Peyer's patch (tissue), 4 donors: ENCODE measurements around the gene UPK2. TPM values are rescaled to one million over a fixed set of nuclear protein-coding genes. Genes with fewer than 3 reads are reported as not detected.
A peak's percentile ranks its signal among the peaks of the same experiment; 100 is the strongest.

Experiments used
- DNase-seq, 3 donors: peaks; one replicate each; pipeline ENCODE4 v3.0.0-alpha.2; 2017 to 2019
- H3K27ac ChIP-seq, 4 donors: fragments of 200-600 bp; sonication (generic); one replicate each; pipeline ENCODE4 v1.5.1; 2016 to 2019
- H3K27me3 ChIP-seq, 2 donors: fragments of 200-600 bp; sonication (generic); one replicate each; pipeline ENCODE4 v1.5.1; 2019
- H3K36me3 ChIP-seq, 3 donors: fragments of 200-600 bp; sonication (generic); one replicate each; pipeline ENCODE4 v1.5.1; 2016 to 2019
- H3K4me1 ChIP-seq, 4 donors: fragments of 200-600 bp; sonication (generic); one replicate each; pipeline ENCODE4 v1.5.1; 2016 to 2019
- H3K4me3 ChIP-seq, 4 donors: fragments of 200-600 bp; sonication (generic); 1 replicate in 3 of 4; 2 replicates in 1 of 4; pipeline ENCODE4 v1.5.1; 2016 to 2019; ENCODE audit warnings: mild to moderate bottlenecking in 1 of 4
- H3K9me3 ChIP-seq, 4 donors: fragments of 200-600 bp; sonication (generic); one replicate each; pipeline ENCODE4 v1.5.1; 2016 to 2019; ENCODE audit warnings: mild to moderate bottlenecking in 1 of 4
- POLR2A ChIP-seq, 2 donors: fragments of 450-650 bp; IDR thresholded peaks; one replicate each; pipeline ENCODE4 v1.5.1; 2017; ENCODE audit warnings: antibody characterized with exemption in 2 of 2, mild to moderate bottlenecking in 2 of 2, moderate library complexity in 2 of 2
- total RNA-seq, 4 donors: library from RNA; depleted of rRNA; stranded (reverse); fragments of >200 nt; gene quantifications; one replicate each; pipeline ENCODE4 v1.1.0, GENCODE V29; 2016
- TF ChIP-seq, protein P1 (sequence below), 6 experiments: fragments of 450-650 bp in 4 of 6; fragments of 200-600 bp in 2 of 6; sonication (generic) in 1 of 6; IDR thresholded peaks; one replicate each; pipeline ENCODE4 v1.5.1; 2017 to 2019; ENCODE audit warnings: antibody characterized with exemption in 6 of 6, mild to moderate bottlenecking in 3 of 6, moderate library complexity in 1 of 6

The UPK2 gene
- total RNA-seq, 4 donors from 2014 or later: not detected

DNA sequence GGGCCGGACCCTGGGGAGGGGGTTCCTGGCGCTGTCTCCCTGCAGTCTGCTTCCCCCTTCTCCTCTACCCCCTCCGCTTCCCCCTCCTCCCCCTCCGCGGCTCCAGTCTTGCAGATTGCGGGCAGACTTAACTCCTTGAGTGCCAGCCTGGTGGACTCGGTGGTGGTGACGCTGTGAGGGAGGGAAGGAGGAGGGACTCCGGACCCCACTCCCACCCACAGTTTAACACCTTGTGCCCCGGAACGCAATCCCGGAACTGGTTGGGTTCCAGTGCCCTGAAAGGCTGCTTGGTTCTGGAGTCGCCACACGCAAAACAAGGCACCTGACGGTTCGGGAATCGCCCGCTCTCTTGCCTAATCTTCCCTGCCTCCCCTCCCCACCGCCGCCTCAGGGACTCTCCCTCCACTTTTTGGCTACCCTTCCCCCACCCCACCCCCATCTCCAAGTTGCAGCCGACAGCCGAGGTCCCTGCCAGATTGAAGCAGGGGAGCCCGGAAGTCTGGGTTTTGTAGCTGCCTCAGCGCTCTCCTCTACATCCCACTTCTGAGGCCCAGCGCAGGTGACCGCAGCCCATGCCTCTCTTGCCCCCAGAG is 26.5 kb upstream of the UPK2 start:
- peak overlapping the region; percentile 92 to 99 (median 98) for H3K27ac ChIP-seq
- H3K27me3 ChIP-seq: no peaks in the 10 kb centered on the region
- peak overlapping the region; percentile 71 to 89 (median 78) for H3K4me3 ChIP-seq
- H3K36me3 ChIP-seq: no peaks in the 10 kb centered on the region
- no peaks in the 10 kb centered on the region for H3K9me3 ChIP-seq
- H3K4me1 ChIP-seq: peaks cover 0 to 24% (median 9%) of the 10 kb centered on the region in 4 donors
- peak; percentile 87 to 94 (median 89) for DNase-seq
- TF ChIP-seq, protein P1, sequence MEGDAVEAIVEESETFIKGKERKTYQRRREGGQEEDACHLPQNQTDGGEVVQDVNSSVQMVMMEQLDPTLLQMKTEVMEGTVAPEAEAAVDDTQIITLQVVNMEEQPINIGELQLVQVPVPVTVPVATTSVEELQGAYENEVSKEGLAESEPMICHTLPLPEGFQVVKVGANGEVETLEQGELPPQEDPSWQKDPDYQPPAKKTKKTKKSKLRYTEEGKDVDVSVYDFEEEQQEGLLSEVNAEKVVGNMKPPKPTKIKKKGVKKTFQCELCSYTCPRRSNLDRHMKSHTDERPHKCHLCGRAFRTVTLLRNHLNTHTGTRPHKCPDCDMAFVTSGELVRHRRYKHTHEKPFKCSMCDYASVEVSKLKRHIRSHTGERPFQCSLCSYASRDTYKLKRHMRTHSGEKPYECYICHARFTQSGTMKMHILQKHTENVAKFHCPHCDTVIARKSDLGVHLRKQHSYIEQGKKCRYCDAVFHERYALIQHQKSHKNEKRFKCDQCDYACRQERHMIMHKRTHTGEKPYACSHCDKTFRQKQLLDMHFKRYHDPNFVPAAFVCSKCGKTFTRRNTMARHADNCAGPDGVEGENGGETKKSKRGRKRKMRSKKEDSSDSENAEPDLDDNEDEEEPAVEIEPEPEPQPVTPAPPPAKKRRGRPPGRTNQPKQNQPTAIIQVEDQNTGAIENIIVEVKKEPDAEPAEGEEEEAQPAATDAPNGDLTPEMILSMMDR (IDR thresholded peaks at IDR 0.05): no peak
- peak; percentile 46 to 48 for TF ChIP-seq POLR2A (IDR thresholded peaks at IDR 0.05)

GRCh38 chr11:118930094-118930712 is 25.9 kb upstream of the UPK2 start:
- TF ChIP-seq, protein P1 (IDR thresholded peaks at IDR 0.05): peak; percentile 97 to 100 (median 99)
- TF ChIP-seq POLR2A (IDR thresholded peaks at IDR 0.05): peak; percentile 37 to 46
- peak overlapping the region; percentile 71 to 89 (median 78) for H3K4me3 ChIP-seq
- H3K9me3 ChIP-seq: no peaks in the 10 kb centered on the region
- peak; percentile 88 to 97 (median 92) for DNase-seq
- no peaks in the 10 kb centered on the region for H3K36me3 ChIP-seq
- peak overlapping the region; percentile 92 to 99 (median 98) for H3K27ac ChIP-seq
- H3K27me3 ChIP-seq: no peaks in the 10 kb centered on the region
- H3K4me1 ChIP-seq: peaks cover 0 to 24% (median 9%) of the 10 kb centered on the region in 4 donors

GRCh38 chr11:118931571-118931970 is 24.5 kb upstream of the UPK2 start:
- H3K4me3 ChIP-seq: no peak overlapping the region
- H3K36me3 ChIP-seq: no peaks in the 10 kb centered on the region
- no peaks in the 10 kb centered on the region for H3K9me3 ChIP-seq
- DNase-seq: no peak
- H3K27ac ChIP-seq: no peak overlapping the region
- H3K4me1 ChIP-seq: peaks cover 0 to 22% (median 8%) of the 10 kb centered on the region in 4 donors
- TF ChIP-seq, protein P1 (IDR thresholded peaks at IDR 0.05): no peak
- no peak for TF ChIP-seq POLR2A (IDR thresholded peaks at IDR 0.05)
- no peaks in the 10 kb centered on the region for H3K27me3 ChIP-seq

GRCh38 chr11:118933486-118933885 is 22.6 kb upstream of the UPK2 start:
- peaks cover 0 to 9% (median 2%) of the 10 kb centered on the region in 4 donors for H3K4me1 ChIP-seq
- no peak overlapping the region for H3K4me3 ChIP-seq
- no peaks in the 10 kb centered on the region for H3K27me3 ChIP-seq
- no peaks in the 10 kb centered on the region for H3K9me3 ChIP-seq
- no peak for DNase-seq
- no peaks in the 10 kb centered on the region for H3K36me3 ChIP-seq
- H3K27ac ChIP-seq: peak overlapping the region in 2 of 4 donors; percentile 31 to 41
- TF ChIP-seq POLR2A (IDR thresholded peaks at IDR 0.05): no peak
- TF ChIP-seq, protein P1 (IDR thresholded peaks at IDR 0.05): no peak

- Histone ChIP-seq H3K4me3 (no peak overlapping the region), H3K27me3 (no peaks in the 10 kb centered on the region), H3K36me3 (no peaks in the 10 kb centered on the region), H3K4me1 (peaks cover 0 to 9% (median 5%) of the 10 kb centered on the region in 4 donors), H3K9me3 (no peaks in the 10 kb centered on the region), H3K27ac (no peak overlapping the region)
- DNase-seq: no peak
- TF ChIP-seq POLR2A (IDR thresholded peaks at IDR 0.05): no peak
- TF ChIP-seq, protein P1 (IDR thresholded peaks at IDR 0.05): no peak
Measured at GRCh38 chr11:118935376-118935775, 20.7 kb upstream of the UPK2 start.
